ENCODE results near the gene CRNN. TPM values are rescaled to one million over a fixed set of nuclear protein-coding genes. Genes with fewer than 3 reads are reported as not detected.

Gene CRNN
- total RNA-seq, 1 experiment from 2014 or later, result not detected

DNA sequence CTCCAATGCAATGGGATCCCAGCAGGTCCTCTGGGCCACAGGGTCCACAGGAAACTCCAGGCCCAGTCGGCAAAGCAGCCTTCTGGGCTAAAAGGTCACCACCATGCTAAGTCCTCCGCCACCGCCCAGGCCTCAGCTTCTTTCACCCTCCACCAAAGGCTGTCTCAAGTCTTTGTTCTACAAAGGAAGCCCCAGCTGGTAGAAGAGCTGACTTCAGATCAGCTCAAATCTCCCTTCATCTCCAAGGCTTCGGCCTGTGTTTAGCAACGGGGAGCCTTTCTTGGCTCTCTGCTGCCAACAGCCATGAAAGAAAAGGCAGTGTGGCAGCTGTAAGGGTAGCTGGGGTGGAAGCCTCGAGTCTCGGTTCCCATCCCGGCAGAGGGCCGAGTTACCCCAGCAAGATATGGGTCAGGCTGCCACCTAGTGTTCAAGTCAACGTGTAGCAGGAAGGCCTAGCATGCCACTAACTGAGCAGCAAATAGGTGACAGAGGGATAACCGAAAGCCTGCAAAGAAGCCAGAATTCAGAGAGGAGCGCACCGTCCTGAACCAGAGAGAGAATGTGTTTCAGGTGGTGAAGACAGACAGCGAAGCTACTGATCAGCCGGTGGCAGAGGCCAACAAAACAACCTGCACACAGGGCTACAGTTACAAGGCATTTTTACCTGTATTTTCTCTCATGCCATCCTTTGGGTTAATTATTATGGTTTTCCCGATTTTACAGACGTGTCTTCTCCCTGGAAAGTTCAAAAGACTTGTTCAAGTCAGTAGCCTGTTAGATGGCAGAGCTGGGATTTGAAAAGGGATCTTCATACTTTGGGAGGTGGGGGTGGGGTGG is 26.8 kb upstream of the CRNN start:
- WGBS (ENCODE audit: extremely low coverage, insufficient read length, low lambda C conversion rate), result no CpG with 5 or more reads among the region's 17 CpGs
- Mint-ChIP-seq H3K27ac (no peak overlapping the region), H3K9me3 (peaks cover 90 to 97% of the 10 kb centered on the region in 2 experiments), H3K4me3 (no peak overlapping the region), H3K36me3 (ENCODE audit: insufficient read depth in 1 of 3, low read depth in 3 of 3) (peaks cover 0 to 42% (median 19%) of the 10 kb centered on the region in 3 experiments; a peak in 6 of 7 replicates), H3K4me1 (no peaks in the 10 kb centered on the region), H3K27me3 (ENCODE audit: low read depth) (no peaks in the 10 kb centered on the region; the same call in 1 of the 2 replicates)
- no peak overlapping the region for H2BK120ac ChIP-seq (ENCODE audit: low read depth, low read length, poor library complexity, severe bottlenecking)
- H3K9ac ChIP-seq (ENCODE audit: extremely low read depth, insufficient read length, low read length), result no peak overlapping the region
- no peak overlapping the region for H2BK5ac ChIP-seq (ENCODE audit: insufficient read length, low read length)
- H3K79me2 ChIP-seq (ENCODE audit: insufficient read depth, low read length), result no peaks in the 10 kb centered on the region
- no peak overlapping the region for H2BK15ac ChIP-seq (ENCODE audit: low read depth, low read length)
- H4K91ac ChIP-seq (ENCODE audit: insufficient read length, low read depth, low read length), result no peak overlapping the region
- no peak overlapping the region for H3K14ac ChIP-seq (ENCODE audit: insufficient read depth, low read length)
- H3K79me1 ChIP-seq (ENCODE audit: insufficient read depth, low read depth, low read length, poor library complexity, severe bottlenecking), result no peaks in the 10 kb centered on the region
- H3K4ac ChIP-seq (ENCODE audit: low read depth, low read length), result no peak overlapping the region
- no peak overlapping the region for H4K5ac ChIP-seq (ENCODE audit: insufficient read length, low read depth, low read length)
- no peak overlapping the region for H3K56ac ChIP-seq (ENCODE audit: insufficient read length, low read depth, low read length)
- no peak overlapping the region for H2BK12ac ChIP-seq (ENCODE audit: insufficient read length, low read depth, low read length)
- H4K20me1 ChIP-seq (ENCODE audit: control insufficient read depth, insufficient read depth, insufficient read length), result no peaks in the 10 kb centered on the region
- H3K27me3 ChIP-seq (ENCODE audit: insufficient read depth, low read length), result no peaks in the 10 kb centered on the region
- DNase-seq, result peak; percentile 40
- no peak overlapping the region for H3K27ac ChIP-seq (ENCODE audit: insufficient read length, low read depth, low read length)
- H3K18ac ChIP-seq (ENCODE audit: insufficient read length, low read depth, low read length), result no peak overlapping the region
- H3K23me2 ChIP-seq (ENCODE audit: insufficient read length, low read depth, low read length, poor library complexity, severe bottlenecking), result no peaks in the 10 kb centered on the region
- H2BK20ac ChIP-seq (ENCODE audit: low read depth, low read length, poor library complexity, severe bottlenecking), result no peak overlapping the region
- H3K4me2 ChIP-seq (ENCODE audit: insufficient read depth, insufficient read length, low read length), result no peak overlapping the region
- H2AFZ ChIP-seq (ENCODE audit: low read length), result no peak overlapping the region
- no peak overlapping the region for H4K8ac ChIP-seq (replicated peaks; ENCODE audit: insufficient read length, low read depth, low read length)
- H2AK5ac ChIP-seq (ENCODE audit: insufficient read length, low read length), result no peak overlapping the region
- TF ChIP-seq, protein P1, sequence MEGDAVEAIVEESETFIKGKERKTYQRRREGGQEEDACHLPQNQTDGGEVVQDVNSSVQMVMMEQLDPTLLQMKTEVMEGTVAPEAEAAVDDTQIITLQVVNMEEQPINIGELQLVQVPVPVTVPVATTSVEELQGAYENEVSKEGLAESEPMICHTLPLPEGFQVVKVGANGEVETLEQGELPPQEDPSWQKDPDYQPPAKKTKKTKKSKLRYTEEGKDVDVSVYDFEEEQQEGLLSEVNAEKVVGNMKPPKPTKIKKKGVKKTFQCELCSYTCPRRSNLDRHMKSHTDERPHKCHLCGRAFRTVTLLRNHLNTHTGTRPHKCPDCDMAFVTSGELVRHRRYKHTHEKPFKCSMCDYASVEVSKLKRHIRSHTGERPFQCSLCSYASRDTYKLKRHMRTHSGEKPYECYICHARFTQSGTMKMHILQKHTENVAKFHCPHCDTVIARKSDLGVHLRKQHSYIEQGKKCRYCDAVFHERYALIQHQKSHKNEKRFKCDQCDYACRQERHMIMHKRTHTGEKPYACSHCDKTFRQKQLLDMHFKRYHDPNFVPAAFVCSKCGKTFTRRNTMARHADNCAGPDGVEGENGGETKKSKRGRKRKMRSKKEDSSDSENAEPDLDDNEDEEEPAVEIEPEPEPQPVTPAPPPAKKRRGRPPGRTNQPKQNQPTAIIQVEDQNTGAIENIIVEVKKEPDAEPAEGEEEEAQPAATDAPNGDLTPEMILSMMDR (conservative IDR thresholded peaks at IDR 0.05), result peak; percentile 57
- peaks cover 72% of the 10 kb centered on the region for H3K9me3 ChIP-seq (ENCODE audit: control insufficient read depth, low read depth, low read length)
- H3K23ac ChIP-seq (ENCODE audit: insufficient read length, low read depth, low read length), result no peak overlapping the region
- no peaks in the 10 kb centered on the region for H3K4me1 ChIP-seq (ENCODE audit: insufficient read depth, low read length)
- no peak overlapping the region for H3T11ph ChIP-seq (ENCODE audit: low read length)

All from H9 (cell line).